ENCODE data around the gene TSPAN18. TPM values are rescaled to one million over a fixed set of nuclear protein-coding genes. Genes with fewer than 3 reads are reported as not detected.

TSPAN18 gene
- total and polyA plus RNA-seq, 3 donors from 2014 or later: 2.1 to 11.1 (median 5.0) TPM

DNA sequence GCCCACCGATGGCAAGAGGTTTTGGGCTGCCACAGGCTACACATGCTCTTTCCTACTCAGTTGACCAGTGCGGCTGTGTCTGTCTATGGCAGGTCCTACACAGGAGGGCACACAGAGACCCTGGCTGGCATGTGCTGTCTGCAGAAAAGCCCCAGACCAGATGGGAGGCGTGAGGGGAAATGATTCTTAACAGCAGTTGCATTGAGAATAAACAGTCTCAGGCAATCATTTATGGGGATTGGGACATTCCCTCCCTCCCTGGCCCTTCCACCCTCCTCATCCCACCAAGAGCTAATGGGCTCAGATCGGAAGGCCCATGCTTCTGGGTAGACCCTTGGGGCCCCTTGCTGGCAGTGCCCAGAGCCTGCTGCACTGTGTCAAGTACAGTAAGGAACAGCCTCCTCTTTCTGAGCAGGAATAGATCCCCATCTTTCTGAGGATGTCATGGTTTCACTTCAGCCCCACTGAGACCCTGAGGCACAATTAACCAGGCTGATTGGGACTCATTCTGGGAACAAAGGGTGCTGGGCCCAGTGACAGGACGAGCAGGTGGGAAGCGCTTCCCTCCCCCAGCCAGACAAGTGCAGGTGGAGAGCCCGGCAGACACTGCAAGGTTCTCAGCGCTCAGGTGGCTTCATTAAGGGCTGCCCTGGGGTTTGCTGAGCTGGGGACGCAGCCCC is 28.3 kb downstream of the TSPAN18 start:
- Histone ChIP-seq H3K4me3 (no peak overlapping the region), H3K27me3 (no peaks in the 10 kb centered on the region), H3K36me3 (ENCODE audit: low read depth, missing control alignments) (no peaks in the 10 kb centered on the region), H3K9me3 (no peaks in the 10 kb centered on the region), H3K27ac (no peak overlapping the region), H3K4me1 (peaks cover 3% of the 10 kb centered on the region)
- WGBS, 2 donors: 73 to 80% methylated on average over 9 of the region's 9 CpGs
- intact Hi-C loops (cut with DNase I; ENCODE audit: low total_unique reads): no loop called here
- DNase-seq: no peak
- TF ChIP-seq, protein P1, sequence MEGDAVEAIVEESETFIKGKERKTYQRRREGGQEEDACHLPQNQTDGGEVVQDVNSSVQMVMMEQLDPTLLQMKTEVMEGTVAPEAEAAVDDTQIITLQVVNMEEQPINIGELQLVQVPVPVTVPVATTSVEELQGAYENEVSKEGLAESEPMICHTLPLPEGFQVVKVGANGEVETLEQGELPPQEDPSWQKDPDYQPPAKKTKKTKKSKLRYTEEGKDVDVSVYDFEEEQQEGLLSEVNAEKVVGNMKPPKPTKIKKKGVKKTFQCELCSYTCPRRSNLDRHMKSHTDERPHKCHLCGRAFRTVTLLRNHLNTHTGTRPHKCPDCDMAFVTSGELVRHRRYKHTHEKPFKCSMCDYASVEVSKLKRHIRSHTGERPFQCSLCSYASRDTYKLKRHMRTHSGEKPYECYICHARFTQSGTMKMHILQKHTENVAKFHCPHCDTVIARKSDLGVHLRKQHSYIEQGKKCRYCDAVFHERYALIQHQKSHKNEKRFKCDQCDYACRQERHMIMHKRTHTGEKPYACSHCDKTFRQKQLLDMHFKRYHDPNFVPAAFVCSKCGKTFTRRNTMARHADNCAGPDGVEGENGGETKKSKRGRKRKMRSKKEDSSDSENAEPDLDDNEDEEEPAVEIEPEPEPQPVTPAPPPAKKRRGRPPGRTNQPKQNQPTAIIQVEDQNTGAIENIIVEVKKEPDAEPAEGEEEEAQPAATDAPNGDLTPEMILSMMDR (IDR thresholded peaks at IDR 0.05): no peak
- TF ChIP-seq POLR2A (IDR thresholded peaks at IDR 0.05): no peak

DNA sequence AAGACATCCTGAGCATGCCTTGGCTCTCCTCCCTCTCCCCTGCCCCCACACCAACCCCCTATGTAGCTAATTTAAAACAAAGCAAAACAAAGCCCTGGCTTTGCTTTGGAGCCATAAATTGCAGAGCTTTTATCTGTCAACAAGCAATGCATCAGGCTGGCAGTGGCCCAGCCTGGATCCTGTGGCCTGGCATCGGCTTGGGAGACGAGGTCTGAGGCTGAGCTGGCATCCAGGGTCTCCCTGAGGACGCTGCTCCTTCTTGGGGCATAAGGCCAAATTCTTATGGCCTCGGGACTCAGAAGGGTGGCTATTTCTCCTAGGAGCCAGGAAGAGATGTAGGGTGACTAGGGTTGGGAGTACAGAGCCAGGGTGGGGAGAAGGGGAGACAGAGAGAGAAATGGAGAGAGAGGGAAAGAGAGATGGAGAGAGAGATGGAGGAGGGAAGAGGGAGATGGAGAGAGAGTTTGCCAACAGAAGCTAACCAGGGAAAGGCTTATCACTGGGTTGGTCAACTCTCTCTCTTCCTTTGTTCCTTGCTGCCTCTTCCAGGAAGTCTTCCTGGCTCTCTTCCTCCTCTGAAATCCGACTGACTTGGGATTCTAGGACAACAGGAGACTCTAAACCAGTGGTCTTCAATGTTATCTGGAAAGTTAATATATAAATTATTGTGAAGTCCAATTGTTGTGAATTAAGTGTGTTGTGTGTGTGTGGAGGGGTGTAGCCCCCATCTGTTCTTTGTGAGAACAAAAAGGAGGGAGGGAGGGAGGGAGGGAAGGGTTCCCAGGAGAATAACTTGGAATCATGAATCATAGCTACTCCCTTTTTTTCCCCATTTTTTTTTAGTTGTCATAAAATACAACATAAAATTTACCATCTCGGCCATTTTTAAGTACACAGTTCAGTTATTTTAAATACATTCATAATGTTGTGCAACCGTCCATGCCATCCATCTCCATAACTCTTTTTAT is 29.1 kb downstream of the TSPAN18 start:
- Histone ChIP-seq H3K4me3 (no peak overlapping the region), H3K27me3 (no peaks in the 10 kb centered on the region), H3K9me3 (no peaks in the 10 kb centered on the region), H3K4me1 (peaks cover 3% of the 10 kb centered on the region), H3K36me3 (ENCODE audit: low read depth, missing control alignments) (no peaks in the 10 kb centered on the region), H3K27ac (no peak overlapping the region)
- intact Hi-C loops (cut with DNase I; ENCODE audit: low total_unique reads): no loop called here
- TF ChIP-seq, protein P1 (IDR thresholded peaks at IDR 0.05): no peak
- TF ChIP-seq POLR2A (IDR thresholded peaks at IDR 0.05): no peak
- WGBS, 2 donors: 69 to 76% methylated on average over 7 of the region's 7 CpGs
- no peak for DNase-seq

DNA sequence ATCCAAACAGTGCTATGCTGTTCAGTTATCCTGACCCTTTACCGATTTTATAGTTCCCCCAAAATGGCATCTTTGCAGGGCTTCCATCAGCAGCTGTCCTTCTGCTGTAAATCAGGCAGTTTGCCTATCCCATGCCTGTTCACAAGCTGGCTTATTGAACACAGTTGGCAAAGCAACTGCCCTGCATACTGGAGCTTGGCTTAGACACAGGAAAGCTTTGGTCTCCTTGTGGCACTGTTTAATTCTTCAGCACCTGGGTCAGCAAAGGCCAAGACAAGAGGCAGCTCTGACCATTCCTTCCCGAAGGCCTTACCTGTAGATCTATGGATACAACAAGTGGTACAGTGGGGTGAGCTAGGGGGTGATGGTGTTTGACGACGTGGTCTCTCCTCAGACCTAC is 32.2 kb downstream of the TSPAN18 start:
- intact Hi-C loops (cut with DNase I; ENCODE audit: low total_unique reads): no loop called here
- Histone ChIP-seq H3K4me1 (peaks cover 3% of the 10 kb centered on the region), H3K27ac (no peak overlapping the region)

DNA sequence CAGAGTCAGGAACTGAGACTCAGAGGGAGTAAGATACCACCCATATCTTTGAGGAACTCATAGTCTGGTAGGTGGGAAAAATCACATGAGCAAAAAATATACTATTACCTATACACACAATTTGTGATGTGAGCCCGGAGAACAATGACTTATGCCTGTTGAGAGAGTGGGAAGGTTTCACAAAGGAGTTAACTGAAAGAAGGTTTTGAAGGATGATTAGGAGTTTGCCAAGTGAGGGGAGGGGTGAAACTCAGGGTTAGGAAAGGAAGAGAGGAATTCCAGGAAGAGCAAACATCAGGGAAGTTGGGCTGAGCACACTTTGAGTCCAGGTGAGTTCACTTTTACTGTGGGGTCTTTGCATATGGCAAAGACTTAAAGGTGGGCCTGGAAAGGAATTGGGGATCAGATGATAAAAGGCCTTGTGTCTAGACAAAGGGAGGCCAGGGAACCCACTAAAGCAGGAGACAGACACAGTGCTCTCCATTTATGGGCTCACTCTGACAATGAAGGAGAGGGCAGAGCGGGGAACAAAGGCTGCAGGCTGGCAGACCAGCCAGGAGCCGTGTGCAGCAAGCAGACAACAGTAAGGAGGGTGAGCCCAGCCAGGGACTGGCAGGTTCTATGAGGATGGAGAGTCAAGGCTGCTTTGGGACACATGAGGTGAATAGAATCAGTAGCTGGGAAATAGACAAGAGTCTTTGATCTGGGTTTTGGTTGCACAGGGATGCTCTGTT is 33.1 kb downstream of the TSPAN18 start:
- H3K4me3 ChIP-seq: no peak overlapping the region
- no peak for DNase-seq
- peaks cover 3% of the 10 kb centered on the region for H3K4me1 ChIP-seq
- H3K27ac ChIP-seq: no peak overlapping the region
- no peaks in the 10 kb centered on the region for H3K27me3 ChIP-seq
- no peak for TF ChIP-seq POLR2A (IDR thresholded peaks at IDR 0.05)
- TF ChIP-seq, protein P1 (IDR thresholded peaks at IDR 0.05): no peak
- no peaks in the 10 kb centered on the region for H3K9me3 ChIP-seq
- 94 to 97% methylated on average over 3 of the region's 3 CpGs for WGBS, 2 donors
- intact Hi-C loops (cut with DNase I; ENCODE audit: low total_unique reads): no loop called here
- H3K36me3 ChIP-seq (ENCODE audit: low read depth, missing control alignments): no peaks in the 10 kb centered on the region

More for the DNA sequence above, 32.2 kb downstream of the TSPAN18 start:
- H3K4me3 ChIP-seq: no peak overlapping the region
- no peaks in the 10 kb centered on the region for H3K9me3 ChIP-seq
- 91 to 95% methylated on average over 4 of the region's 4 CpGs for whole genome bisulfite sequencing, 2 donors
- H3K36me3 ChIP-seq (ENCODE audit: low read depth, missing control alignments): no peaks in the 10 kb centered on the region
- no peak for DNase-seq
- H3K27me3 ChIP-seq: no peaks in the 10 kb centered on the region
- TF ChIP-seq, protein P1 (IDR thresholded peaks at IDR 0.05): no peak
- no peak for TF ChIP-seq POLR2A (IDR thresholded peaks at IDR 0.05)
